ENCODE data around the gene ITCH. TPM values are rescaled to one million over a fixed set of nuclear protein-coding genes. Genes with fewer than 3 reads are reported as not detected.
"Not testable (repeated sequence)": the region's sequence is repeated elsewhere in the genome, so short reads cannot be mapped to it uniquely, and the experiment has no call there.

ITCH gene
- total and polyA plus RNA-seq, 2 donors (not counting 3 experiments of a cell fraction or from before 2014, with no cell fraction given): 6.4 to 57.4 TPM

DNA sequence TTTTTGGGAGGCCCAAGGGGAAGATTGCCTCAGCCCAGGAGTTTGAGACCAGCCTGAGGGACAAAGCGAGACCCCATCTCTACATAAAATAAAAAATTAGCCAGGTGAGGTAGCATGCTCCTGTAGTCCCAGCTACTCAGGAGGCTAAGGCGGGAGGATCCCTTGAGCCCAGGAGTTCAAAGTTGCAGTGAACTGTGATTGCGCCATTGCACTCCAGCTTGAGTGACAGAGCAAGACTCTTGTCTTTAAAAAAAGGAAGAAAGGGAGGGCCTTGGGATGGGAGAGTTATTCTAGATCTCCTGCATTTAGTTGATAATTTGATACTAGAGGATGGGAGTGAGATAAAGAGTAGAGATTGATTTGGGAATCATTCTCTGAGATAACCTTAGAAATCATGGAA, 68.1 kb downstream of the ITCH start:
- CTCF ChIA-PET: interaction anchor here (1.3 to 1.6 kb wide), 2 partner anchors 15 to 119 kb away, joined by 3 to 5 read pairs; no protein-coding TSS in a partner anchor

DNA sequence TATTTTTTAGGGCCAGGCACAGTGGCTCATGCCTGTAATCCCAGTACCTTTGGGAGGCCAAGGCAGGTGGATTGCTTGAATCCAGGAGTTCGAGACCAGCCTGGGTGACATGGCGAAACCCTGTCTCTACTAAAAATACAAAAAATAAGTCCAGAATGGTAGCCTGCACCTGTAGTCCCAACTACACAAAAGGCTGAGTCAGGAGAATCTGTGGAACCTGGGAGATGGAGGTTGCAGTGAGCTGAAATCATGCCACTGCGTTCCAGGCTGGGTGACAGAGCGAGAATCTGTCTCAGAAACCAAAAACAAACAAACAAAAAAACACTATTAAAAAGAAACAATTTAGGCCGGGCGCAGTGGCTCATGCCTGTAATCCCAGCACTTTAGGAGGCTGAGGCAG, 69.6 kb downstream of the ITCH start:
- H3K79me2 ChIP-seq (ENCODE audit: control insufficient read depth, insufficient read depth, low read length); H3K27ac ChIP-seq (ENCODE audit: insufficient read depth, low read depth, low read length); H3K9me3 ChIP-seq (replicated peaks; ENCODE audit: control insufficient read depth, insufficient read depth, low read length); H3K4me3 ChIP-seq (replicated peaks in 1 of 3; ENCODE audit: insufficient read depth in 1 of 3, low read depth in 1 of 3, low read length in 3 of 3); BruUV-seq (replicated peaks); POLR2A ChIA-PET; DNase-seq (ENCODE audit: low read depth, low spot score); intact Hi-C loops (cut with micrococcal nuclease); H4K20me1 ChIP-seq (replicated peaks; ENCODE audit: control insufficient read depth, extremely low read depth, insufficient read depth, low read length); H3K27me3 ChIP-seq (ENCODE audit: control insufficient read depth in 2 of 2, insufficient read depth in 2 of 2, low read length in 2 of 2); dilution Hi-C loops (cut with MboI; ENCODE audit: extremely low pct_ligation_motif_present, low sequenced_read_pairs); H3K9me1 ChIP-seq (replicated peaks; ENCODE audit: control insufficient read depth, extremely low read depth, insufficient read depth, low read length); FAIRE-seq; H2AFZ ChIP-seq (ENCODE audit: low read depth, low read length); H3K4me2 ChIP-seq (ENCODE audit: insufficient read depth, low read length); H3K36me3 ChIP-seq (ENCODE audit: control insufficient read depth in 2 of 2, extremely low read depth in 1 of 2, insufficient read depth in 2 of 2, low read length in 2 of 2); H3K9ac ChIP-seq (replicated peaks; ENCODE audit: extremely low read depth, insufficient read depth, low read length): not testable (repeated sequence)
- CTCF ChIA-PET: interaction anchor here (1.3 kb wide), 1 partner anchor 120 kb away, joined by 5 read pairs; no protein-coding TSS in a partner anchor
- H3K4me1 ChIP-seq (ENCODE audit: control insufficient read depth, extremely low read depth, insufficient read depth, low read length): peaks cover 12% of the 10 kb centered on the region

More for the DNA sequence above, 68.1 kb downstream of the ITCH start:
- H3K27ac ChIP-seq (ENCODE audit: insufficient read depth, low read depth, low read length): no peak overlapping the region
- no TSS peak for BruUV-seq (replicated peaks)
- intact Hi-C loops (cut with micrococcal nuclease) (no loop called here), dilution Hi-C loops (cut with MboI; ENCODE audit: extremely low pct_ligation_motif_present, low sequenced_read_pairs) (no loop called here)
- no peaks in the 10 kb centered on the region for H3K9me1 ChIP-seq (replicated peaks; ENCODE audit: control insufficient read depth, extremely low read depth, insufficient read depth, low read length)
- H4K20me1 ChIP-seq (replicated peaks; ENCODE audit: control insufficient read depth, extremely low read depth, insufficient read depth, low read length): no peaks in the 10 kb centered on the region
- POLR2A ChIA-PET: no interaction called here
- H3K4me3 ChIP-seq (replicated peaks in 1 of 3; ENCODE audit: insufficient read depth in 1 of 3, low read depth in 1 of 3, low read length in 3 of 3): no peak overlapping the region
- H2AFZ ChIP-seq (ENCODE audit: low read depth, low read length): no peak overlapping the region
- no peaks in the 10 kb centered on the region for H3K9me3 ChIP-seq (replicated peaks; ENCODE audit: control insufficient read depth, insufficient read depth, low read length)
- H3K9ac ChIP-seq (replicated peaks; ENCODE audit: extremely low read depth, insufficient read depth, low read length): no peak overlapping the region
- no peak for DNase-seq (ENCODE audit: low read depth, low spot score)
- peaks cover 3% of the 10 kb centered on the region for H3K79me2 ChIP-seq (ENCODE audit: control insufficient read depth, insufficient read depth, low read length)
- peaks cover 2 to 4% of the 10 kb centered on the region in 2 experiments for H3K36me3 ChIP-seq (ENCODE audit: control insufficient read depth in 2 of 2, extremely low read depth in 1 of 2, insufficient read depth in 2 of 2, low read length in 2 of 2)
- FAIRE-seq: no peak
- no peaks in the 10 kb centered on the region for H3K4me1 ChIP-seq (ENCODE audit: control insufficient read depth, extremely low read depth, insufficient read depth, low read length)
- TF ChIP-seq MYC (IDR thresholded peaks at IDR 0.05; ENCODE audit: low read depth, low read length): no peak
- TF ChIP-seq FOS (IDR thresholded peaks at IDR 0.05; ENCODE audit: borderline replicate concordance, insufficient read depth, low read length): no peak
- no peak for TF ChIP-seq JUN (IDR thresholded peaks at IDR 0.05; ENCODE audit: borderline replicate concordance, insufficient read depth, insufficient read length, low read depth)
- no peak for TF ChIP-seq POLR2AphosphoS5 (IDR thresholded peaks at IDR 0.05; ENCODE audit: insufficient read depth, low read depth, low read length)
- TF ChIP-seq POLR2A (IDR thresholded peaks at IDR 0.05; ENCODE audit: low read depth, low read length): no peak
- TF ChIP-seq, protein P1, sequence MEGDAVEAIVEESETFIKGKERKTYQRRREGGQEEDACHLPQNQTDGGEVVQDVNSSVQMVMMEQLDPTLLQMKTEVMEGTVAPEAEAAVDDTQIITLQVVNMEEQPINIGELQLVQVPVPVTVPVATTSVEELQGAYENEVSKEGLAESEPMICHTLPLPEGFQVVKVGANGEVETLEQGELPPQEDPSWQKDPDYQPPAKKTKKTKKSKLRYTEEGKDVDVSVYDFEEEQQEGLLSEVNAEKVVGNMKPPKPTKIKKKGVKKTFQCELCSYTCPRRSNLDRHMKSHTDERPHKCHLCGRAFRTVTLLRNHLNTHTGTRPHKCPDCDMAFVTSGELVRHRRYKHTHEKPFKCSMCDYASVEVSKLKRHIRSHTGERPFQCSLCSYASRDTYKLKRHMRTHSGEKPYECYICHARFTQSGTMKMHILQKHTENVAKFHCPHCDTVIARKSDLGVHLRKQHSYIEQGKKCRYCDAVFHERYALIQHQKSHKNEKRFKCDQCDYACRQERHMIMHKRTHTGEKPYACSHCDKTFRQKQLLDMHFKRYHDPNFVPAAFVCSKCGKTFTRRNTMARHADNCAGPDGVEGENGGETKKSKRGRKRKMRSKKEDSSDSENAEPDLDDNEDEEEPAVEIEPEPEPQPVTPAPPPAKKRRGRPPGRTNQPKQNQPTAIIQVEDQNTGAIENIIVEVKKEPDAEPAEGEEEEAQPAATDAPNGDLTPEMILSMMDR (IDR thresholded peaks at IDR 0.05; ENCODE audit: extremely low read depth in 1 of 2, insufficient read depth in 1 of 2, low read depth in 1 of 2, low read length in 2 of 2): no peak
- no peaks in the 10 kb centered on the region for H3K27me3 ChIP-seq (ENCODE audit: control insufficient read depth in 2 of 2, insufficient read depth in 2 of 2, low read length in 2 of 2)
- H3K4me2 ChIP-seq (ENCODE audit: insufficient read depth, low read length): no peak overlapping the region

Data from endothelial cell of umbilical vein (primary cell).